ENCODE measurements around the gene TLR10. TPM values are rescaled to one million over a fixed set of nuclear protein-coding genes. Genes with fewer than 3 reads are reported as not detected.

TLR10 gene

DNA sequence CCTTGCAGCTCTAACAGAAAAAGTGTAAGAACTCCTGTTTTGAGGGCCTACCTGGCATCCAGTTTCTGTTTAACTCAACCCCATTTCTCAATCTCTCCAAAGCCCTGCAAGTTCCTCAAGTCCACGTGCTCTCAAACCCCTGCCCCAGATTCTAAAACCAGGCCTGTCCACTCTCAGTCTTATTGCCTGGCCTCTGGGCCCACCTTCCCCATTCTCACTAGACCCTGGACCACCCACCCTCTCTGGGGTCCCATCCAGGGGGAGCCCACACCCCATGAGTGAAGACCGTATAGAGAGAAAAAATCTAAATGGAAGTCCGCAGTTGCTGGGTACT lies 58.3 kb downstream of the TLR10 start:
- Histone ChIP-seq H4K91ac (ENCODE audit: low read depth, low read length, poor library complexity) (no peak overlapping the region), H2BK5ac (ENCODE audit: low read length) (no peak overlapping the region), H2BK15ac (ENCODE audit: low read length) (no peak overlapping the region), H3K4me3 (ENCODE audit: low read length in 2 of 2) (no peak overlapping the region), H2BK12ac (ENCODE audit: low read length) (no peak overlapping the region), H3K27me3 (ENCODE audit: control insufficient read depth in 3 of 3, insufficient read depth in 3 of 3, low read depth in 1 of 3, low read length in 3 of 3) (no peaks in the 10 kb centered on the region), H2BK120ac (ENCODE audit: low read depth, low read length) (no peak overlapping the region), H3K18ac (ENCODE audit: low read length) (no peak overlapping the region), H2AFZ (ENCODE audit: low read length) (peak overlapping the region; percentile 53), H4K8ac (ENCODE audit: low read depth, low read length) (no peak overlapping the region), H3K9ac (ENCODE audit: low read depth, low read length, poor library complexity) (no peak overlapping the region), H3K4me2 (ENCODE audit: insufficient read depth, low read length, poor library complexity, severe bottlenecking) (no peak overlapping the region), H3K4ac (ENCODE audit: low read length) (no peak overlapping the region), H3K23ac (ENCODE audit: low read depth, low read length, poor library complexity) (no peak overlapping the region), H3K79me1 (ENCODE audit: low read depth, low read length) (no peaks in the 10 kb centered on the region), H3K9me3 (replicated peaks in 1 of 2; ENCODE audit: control insufficient read depth in 2 of 2, insufficient read depth in 1 of 2, low read depth in 1 of 2, low read length in 2 of 2) (no peaks in the 10 kb centered on the region), H3K27ac (replicated peaks; ENCODE audit: low read length) (no peak overlapping the region), H3K14ac (ENCODE audit: low read length) (no peak overlapping the region), H3K36me3 (replicated peaks in 1 of 2; ENCODE audit: control insufficient read depth in 2 of 2, insufficient read depth in 2 of 2, low read length in 2 of 2) (no peaks in the 10 kb centered on the region), H2AK5ac (ENCODE audit: low read depth, low read length) (no peak overlapping the region), H3K4me1 (ENCODE audit: control insufficient read depth in 2 of 2, insufficient read depth in 1 of 2, low read depth in 1 of 2, low read length in 2 of 2) (peaks cover 0 to 5% of the 10 kb centered on the region in 2 donors)
- no CpG with 5 or more reads among the region's 3 CpGs for whole genome bisulfite sequencing, 2 donors (ENCODE audit: extremely low coverage in 2 of 2, insufficient read length in 2 of 2, insufficient replicate concordance in 1 of 2)
- no peak for DNase-seq (ENCODE audit: low spot score)

DNA sequence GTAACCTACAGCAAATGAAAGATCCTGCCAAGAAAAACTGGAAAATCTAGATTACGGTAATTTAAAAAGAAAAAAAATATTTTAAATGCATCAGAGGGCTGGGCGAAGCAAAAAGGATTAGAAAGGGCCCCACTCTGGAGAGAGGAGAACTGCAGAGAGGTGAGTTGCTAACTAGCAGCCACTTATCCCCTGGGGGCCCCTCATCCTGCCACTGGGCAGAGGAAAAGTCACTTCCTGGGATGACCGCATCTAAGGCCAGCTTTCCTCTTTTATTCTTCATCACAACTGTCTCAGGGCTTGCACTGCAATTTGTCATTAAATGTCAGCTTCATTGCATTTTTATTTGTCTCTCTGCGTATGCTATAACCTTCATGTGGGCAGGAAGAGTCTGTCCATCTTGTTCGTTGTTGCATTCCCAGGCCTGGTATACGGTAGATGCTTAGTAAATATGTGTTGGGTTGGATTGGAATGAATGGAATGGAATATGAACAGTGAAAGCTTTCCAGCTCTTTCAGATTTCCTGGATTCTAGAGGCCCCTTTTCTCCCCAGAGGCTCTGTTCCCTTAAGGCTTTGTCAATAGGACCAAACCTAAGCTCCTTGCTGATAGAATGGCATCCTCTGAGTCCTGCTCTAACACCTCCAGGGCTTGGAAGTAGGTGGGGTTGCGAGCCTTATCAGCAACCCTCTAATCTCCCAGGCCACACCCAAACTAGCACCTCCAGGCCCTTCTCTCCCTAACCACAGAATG lies 58.9 kb downstream of the TLR10 start:
- Histone ChIP-seq H3K23ac (ENCODE audit: low read depth, low read length, poor library complexity) (no peak overlapping the region), H3K9me3 (replicated peaks in 1 of 2; ENCODE audit: control insufficient read depth in 2 of 2, insufficient read depth in 1 of 2, low read depth in 1 of 2, low read length in 2 of 2) (no peaks in the 10 kb centered on the region), H3K4me2 (ENCODE audit: insufficient read depth, low read length, poor library complexity, severe bottlenecking) (no peak overlapping the region), H3K36me3 (replicated peaks in 1 of 2; ENCODE audit: control insufficient read depth in 2 of 2, insufficient read depth in 2 of 2, low read length in 2 of 2) (no peaks in the 10 kb centered on the region), H3K27me3 (ENCODE audit: control insufficient read depth in 3 of 3, insufficient read depth in 3 of 3, low read depth in 1 of 3, low read length in 3 of 3) (no peaks in the 10 kb centered on the region), H3K18ac (ENCODE audit: low read length) (no peak overlapping the region), H3K79me1 (ENCODE audit: low read depth, low read length) (no peaks in the 10 kb centered on the region), H4K8ac (ENCODE audit: low read depth, low read length) (no peak overlapping the region), H3K9ac (ENCODE audit: low read depth, low read length, poor library complexity) (no peak overlapping the region), H2BK5ac (ENCODE audit: low read length) (no peak overlapping the region), H3K4ac (ENCODE audit: low read length) (no peak overlapping the region), H4K91ac (ENCODE audit: low read depth, low read length, poor library complexity) (no peak overlapping the region), H3K14ac (ENCODE audit: low read length) (no peak overlapping the region), H2BK120ac (ENCODE audit: low read depth, low read length) (no peak overlapping the region), H2BK12ac (ENCODE audit: low read length) (no peak overlapping the region), H2BK15ac (ENCODE audit: low read length) (no peak overlapping the region), H3K4me3 (ENCODE audit: low read length in 2 of 2) (no peak overlapping the region), H3K4me1 (ENCODE audit: control insufficient read depth in 2 of 2, insufficient read depth in 1 of 2, low read depth in 1 of 2, low read length in 2 of 2) (peaks cover 0 to 5% of the 10 kb centered on the region in 2 donors), H3K27ac (replicated peaks; ENCODE audit: low read length) (no peak overlapping the region), H2AFZ (ENCODE audit: low read length) (peak overlapping the region; percentile 53), H2AK5ac (ENCODE audit: low read depth, low read length) (no peak overlapping the region)
- WGBS, 2 donors (ENCODE audit: extremely low coverage in 2 of 2, insufficient read length in 2 of 2, insufficient replicate concordance in 1 of 2): no CpG with 5 or more reads among the region's 7 CpGs
- DNase-seq (ENCODE audit: low spot score): no peak

DNA sequence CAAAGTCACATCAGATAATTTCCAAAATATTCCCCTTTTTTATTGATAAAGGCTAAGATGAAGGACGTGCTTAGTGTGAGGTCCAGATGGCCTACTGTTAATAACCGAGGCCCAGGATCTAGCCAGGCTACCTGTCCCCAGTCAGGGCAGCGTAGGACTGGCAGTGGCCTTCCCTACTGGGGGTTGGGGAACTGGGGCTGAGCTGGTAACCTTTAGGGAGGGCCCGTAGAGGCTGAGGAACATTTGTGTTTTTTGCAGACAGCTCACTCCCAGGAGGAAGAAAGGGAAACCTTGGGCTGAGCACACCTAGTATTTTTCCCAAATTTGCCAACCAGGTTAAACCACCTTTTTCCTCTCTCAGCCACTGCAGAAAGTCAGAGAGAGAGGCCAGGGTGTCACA lies 59.7 kb downstream of the TLR10 start:
- peaks cover 0 to 5% of the 10 kb centered on the region in 2 donors for H3K4me1 ChIP-seq (ENCODE audit: control insufficient read depth in 2 of 2, insufficient read depth in 1 of 2, low read depth in 1 of 2, low read length in 2 of 2)
- no peak overlapping the region for H3K18ac ChIP-seq (ENCODE audit: low read length)
- H3K9ac ChIP-seq (ENCODE audit: low read depth, low read length, poor library complexity): no peak overlapping the region
- no peak overlapping the region for H3K23ac ChIP-seq (ENCODE audit: low read depth, low read length, poor library complexity)
- H2BK12ac ChIP-seq (ENCODE audit: low read length): no peak overlapping the region
- H4K8ac ChIP-seq (ENCODE audit: low read depth, low read length): no peak overlapping the region
- H3K9me3 ChIP-seq (replicated peaks in 1 of 2; ENCODE audit: control insufficient read depth in 2 of 2, insufficient read depth in 1 of 2, low read depth in 1 of 2, low read length in 2 of 2): no peaks in the 10 kb centered on the region
- no peak overlapping the region for H2BK120ac ChIP-seq (ENCODE audit: low read depth, low read length)
- no peak for DNase-seq (ENCODE audit: low spot score)
- no peak overlapping the region for H3K27ac ChIP-seq (replicated peaks; ENCODE audit: low read length)
- H3K36me3 ChIP-seq (replicated peaks in 1 of 2; ENCODE audit: control insufficient read depth in 2 of 2, insufficient read depth in 2 of 2, low read length in 2 of 2): no peaks in the 10 kb centered on the region
- no peak overlapping the region for H3K4ac ChIP-seq (ENCODE audit: low read length)
- no peak overlapping the region for H3K4me2 ChIP-seq (ENCODE audit: insufficient read depth, low read length, poor library complexity, severe bottlenecking)
- H3K79me1 ChIP-seq (ENCODE audit: low read depth, low read length): no peaks in the 10 kb centered on the region
- no peaks in the 10 kb centered on the region for H3K27me3 ChIP-seq (ENCODE audit: control insufficient read depth in 3 of 3, insufficient read depth in 3 of 3, low read depth in 1 of 3, low read length in 3 of 3)
- no peak overlapping the region for H2AFZ ChIP-seq (ENCODE audit: low read length)
- no peak overlapping the region for H2BK15ac ChIP-seq (ENCODE audit: low read length)
- WGBS, 2 donors (ENCODE audit: extremely low coverage in 2 of 2, insufficient read length in 2 of 2, insufficient replicate concordance in 1 of 2): no CpG with 5 or more reads among the region's 4 CpGs
- H2AK5ac ChIP-seq (ENCODE audit: low read depth, low read length): no peak overlapping the region
- no peak overlapping the region for H3K4me3 ChIP-seq (ENCODE audit: low read length in 2 of 2)
- no peak overlapping the region for H3K14ac ChIP-seq (ENCODE audit: low read length)
- H2BK5ac ChIP-seq (ENCODE audit: low read length): no peak overlapping the region
- no peak overlapping the region for H4K91ac ChIP-seq (ENCODE audit: low read depth, low read length, poor library complexity)

Small RNAs within 50 kb of the gene (small RNA-seq; reads per million reads assigned to genes)
- gene RNA5SP158 (ENCODE audit: insufficient read depth): not detected

All from neuronal stem cell (in vitro differentiated cells).